Fibroblast of lung (primary cell): Measurements from ENCODE around the gene POC1B. TPM values are rescaled to one million over a fixed set of nuclear protein-coding genes. Genes with fewer than 3 reads are reported as not detected.
A peak's percentile ranks its signal among the peaks of the same experiment; 100 is the strongest.

Source experiments
- DNase-seq, 2 donors: peaks; one replicate each; pipeline versions ENCODE4 v3.0.0 to v3.0.0-alpha.2; 2010; ENCODE audit warnings: low read depth in 2 of 2
- H2AFZ ChIP-seq: 2 replicates; pipeline ENCODE4 v1.5.1; 2012; ENCODE audit warnings: low read length, control low read depth, inconsistent platforms
- H3K27ac ChIP-seq: 2 replicates; pipeline ENCODE4 v1.5.1; 2011; ENCODE audit warnings: low read length, control low read depth; ENCODE audit not compliant: insufficient read depth
- H3K27me3 ChIP-seq: 2 replicates; pipeline ENCODE4 v1.5.1; 2011; ENCODE audit warnings: mild to moderate bottlenecking, low read length; ENCODE audit not compliant: control insufficient read depth, insufficient read depth
- H3K36me3 ChIP-seq: 2 replicates; pipeline ENCODE4 v1.5.1; 2011; ENCODE audit warnings: low read length; ENCODE audit not compliant: control insufficient read depth, insufficient read depth
- H3K4me1 ChIP-seq: 2 replicates; pipeline ENCODE4 v1.5.1; 2011; ENCODE audit warnings: low read length; ENCODE audit not compliant: control insufficient read depth, insufficient read depth; ENCODE audit errors: extremely low read depth
- H3K4me2 ChIP-seq: 2 replicates; pipeline ENCODE4 v1.5.1; 2011; ENCODE audit warnings: low read length, control low read depth; ENCODE audit not compliant: insufficient read depth; ENCODE audit errors: extremely low read depth
- H3K4me3 ChIP-seq, 4 experiments: fragments of 200-600 bp in 1 of 4; sonication (generic) in 1 of 4; replicated peaks in 1 of 4; 2 replicates each; pipeline ENCODE4 v1.5.1; 2011 to 2016; ENCODE audit warnings: low read length in 4 of 4, low read depth in 3 of 4, mild to moderate bottlenecking in 3 of 4, control low read depth in 2 of 4, inconsistent platforms in 1 of 4, mixed read lengths in 1 of 4; ENCODE audit not compliant: insufficient read depth in 1 of 4; ENCODE audit errors: control extremely low read depth in 1 of 4
- H3K79me2 ChIP-seq: 2 replicates; pipeline ENCODE4 v1.5.1; 2012; ENCODE audit warnings: mild to moderate bottlenecking, low read length, inconsistent platforms; ENCODE audit not compliant: control insufficient read depth, insufficient read depth
- H3K9ac ChIP-seq: 2 replicates; pipeline ENCODE4 v1.5.1; 2011; ENCODE audit warnings: mild to moderate bottlenecking, low read length, control low read depth; ENCODE audit not compliant: insufficient read depth
- H3K9me3 ChIP-seq: 2 replicates; pipeline ENCODE4 v1.5.1; 2012; ENCODE audit warnings: low read depth, low read length; ENCODE audit not compliant: control insufficient read depth, insufficient read depth
- H4K20me1 ChIP-seq: 2 replicates; pipeline ENCODE4 v1.5.1; 2011; ENCODE audit warnings: low read length; ENCODE audit not compliant: control insufficient read depth, insufficient read depth; ENCODE audit errors: extremely low read depth
- CTCF ChIP-seq, 2 donors: IDR thresholded peaks in 1 of 2; conservative IDR thresholded peaks in 1 of 2; 1 replicate in 1 of 2; 2 replicates in 1 of 2; pipeline ENCODE4 v1.5.1; 2011 to 2012; ENCODE audit warnings: low read length in 2 of 2, control low read depth in 1 of 2, inconsistent platforms in 1 of 2, low read depth in 1 of 2, mild to moderate bottlenecking in 1 of 2
- EZH2 ChIP-seq: IDR thresholded peaks from 2 replicates; pipeline ENCODE4 v1.5.1; 2012; ENCODE audit warnings: low read length, control low read depth, mild to moderate bottlenecking; ENCODE audit errors: missing control alignments
- polyA plus RNA-seq, 2 donors: library from polyadenylated mRNA; depleted of rRNA in 1 of 2; stranded (reverse) in 1 of 2; unstranded in 1 of 2; fragments of >200 nt; gene quantifications; 2 replicates each; pipeline ENCODE4 v1.2.1, GENCODE V29; 2011 to 2012; ENCODE audit warnings: missing spikeins in 1 of 2
- total RNA-seq: library from RNA; depleted of rRNA; stranded (reverse); fragments of >200 nt; gene quantifications from 2 replicates; pipeline ENCODE4 v1.2.1, GENCODE V29; 2014

POC1B gene
- total and polyA plus RNA-seq, 2 donors (not counting 1 experiment from before 2014, with no cell fraction given) = 10.2 to 16.7 TPM

DNA sequence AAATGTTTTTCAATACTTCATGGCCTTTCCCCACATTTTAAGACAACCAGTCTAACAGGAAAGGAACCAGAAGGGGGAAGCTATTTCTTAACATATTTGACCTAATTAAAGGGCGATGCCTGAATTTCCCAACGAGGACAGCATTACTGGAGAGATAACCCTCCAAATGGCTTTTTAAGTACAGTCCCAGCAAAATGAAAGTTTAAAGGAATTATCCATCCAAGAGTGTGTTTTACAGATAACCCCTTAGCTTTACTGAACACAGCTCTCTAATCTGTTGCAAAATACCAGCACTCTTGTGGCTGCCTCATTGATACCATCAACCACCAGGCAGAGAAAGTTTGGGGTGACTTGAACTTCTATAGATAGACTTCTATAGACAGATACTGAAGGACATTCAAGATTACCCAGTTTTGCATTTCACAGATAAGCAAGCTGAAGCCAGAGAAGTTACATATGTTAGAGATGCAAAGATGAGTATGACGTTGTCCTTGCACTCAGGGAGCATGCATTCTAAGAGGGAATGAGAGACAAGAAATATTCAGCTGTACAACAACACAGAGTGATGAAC is 132.2 kb downstream of the POC1B start:
- no peaks in the 10 kb centered on the region for H3K27me3 ChIP-seq
- H3K9ac ChIP-seq = no peak overlapping the region
- H3K4me2 ChIP-seq = no peak overlapping the region
- no peak overlapping the region for H3K4me3 ChIP-seq
- no peaks in the 10 kb centered on the region for H3K9me3 ChIP-seq
- peaks cover 11% of the 10 kb centered on the region for H3K4me1 ChIP-seq
- H3K36me3 ChIP-seq = no peaks in the 10 kb centered on the region
- DNase-seq = no peak
- H3K27ac ChIP-seq = no peak overlapping the region
- TF ChIP-seq CTCF (conservative IDR thresholded peaks at IDR 0.05 in 1 of 2, IDR thresholded peaks at IDR 0.05 in 1 of 2; ENCODE audit: low read depth in 1 of 2, low read length in 2 of 2) (no peak), EZH2 (no peak)
- no peaks in the 10 kb centered on the region for H3K79me2 ChIP-seq
- no peaks in the 10 kb centered on the region for H4K20me1 ChIP-seq
- H2AFZ ChIP-seq = no peak overlapping the region

- H3K4me1 ChIP-seq = peaks cover 11% of the 10 kb centered on the region
- H2AFZ ChIP-seq = no peak overlapping the region
Observed at GRCh38 chr12:89392391-89392790, 133.5 kb downstream of the POC1B start.

GRCh38 chr12:89391726-89392336 is 134.0 kb downstream of the POC1B start:
- Histone ChIP-seq H2AFZ (no peak overlapping the region), H3K27me3 (no peaks in the 10 kb centered on the region), H4K20me1 (no peaks in the 10 kb centered on the region), H3K79me2 (no peaks in the 10 kb centered on the region), H3K4me1 (peaks cover 11% of the 10 kb centered on the region), H3K27ac (peak overlapping the region; percentile 11), H3K9me3 (no peaks in the 10 kb centered on the region), H3K36me3 (no peaks in the 10 kb centered on the region), H3K9ac (no peak overlapping the region), H3K4me2 (no peak overlapping the region), H3K4me3 (no peak overlapping the region)
- DNase-seq = no peak
- no peak for TF ChIP-seq CTCF (conservative IDR thresholded peaks at IDR 0.05 in 1 of 2, IDR thresholded peaks at IDR 0.05 in 1 of 2; ENCODE audit: low read depth in 1 of 2, low read length in 2 of 2)
- TF ChIP-seq EZH2 = no peak

More at GRCh38 chr12:89392391-89392790, 133.5 kb downstream of the POC1B start:
- Histone ChIP-seq H3K9me3 (no peaks in the 10 kb centered on the region), H3K36me3 (no peaks in the 10 kb centered on the region), H3K9ac (no peak overlapping the region), H3K27me3 (no peaks in the 10 kb centered on the region), H3K27ac (no peak overlapping the region), H3K4me3 (no peak overlapping the region), H3K79me2 (no peaks in the 10 kb centered on the region), H3K4me2 (no peak overlapping the region), H4K20me1 (no peaks in the 10 kb centered on the region)
- DNase-seq = no peak
- TF ChIP-seq CTCF (conservative IDR thresholded peaks at IDR 0.05 in 1 of 2, IDR thresholded peaks at IDR 0.05 in 1 of 2; ENCODE audit: low read depth in 1 of 2, low read length in 2 of 2) = no peak
- no peak for TF ChIP-seq EZH2
